HL-60/S4 (cell line): ENCODE data around the gene TAPBPL.

ENCODE experiments used
- in situ Hi-C: fragments of 300-500 bp; cut with MboI; formaldehyde crosslinking; loops from 2 replicates; pipeline ENCODE4 v1.14.3; 2022; ENCODE audit warnings: low sequenced_read_pairs

Gene TAPBPL

DNA sequence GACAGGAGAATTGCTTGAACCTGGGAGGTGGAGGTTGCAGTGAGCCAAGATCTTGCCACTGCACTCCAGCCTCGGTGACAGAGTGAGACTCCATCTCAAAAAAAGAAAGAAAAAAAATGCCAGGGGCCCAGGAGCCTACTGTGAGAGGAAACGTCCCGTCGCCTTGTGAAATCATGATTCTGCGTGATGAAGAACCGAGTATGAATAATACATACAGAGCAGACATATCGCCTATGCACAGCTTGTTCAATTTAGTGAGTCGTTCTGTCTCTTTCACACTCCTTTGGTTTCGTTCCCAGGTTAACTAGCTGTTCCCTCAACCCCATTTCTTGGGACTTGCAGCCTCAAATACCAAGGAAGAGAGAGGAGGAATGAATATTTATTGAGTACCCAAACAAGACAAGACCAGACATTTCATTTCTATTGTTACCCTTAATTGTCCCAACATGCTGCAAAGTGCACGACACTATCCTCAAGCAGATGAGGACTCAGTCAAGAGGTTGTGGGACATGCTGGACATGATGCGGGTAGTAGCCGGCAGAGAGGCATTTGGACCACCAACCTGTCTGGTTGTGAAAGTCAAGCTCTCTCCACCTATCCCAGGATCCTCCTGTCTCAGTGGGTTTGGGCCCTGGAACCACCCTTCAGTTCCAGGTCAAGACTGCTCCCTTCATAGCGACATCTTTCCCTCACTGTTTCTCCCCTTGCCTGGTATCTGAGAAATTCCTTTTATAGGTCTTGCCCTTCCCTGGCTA is 15.7 kb upstream of the TAPBPL start:
- in situ Hi-C loops, result no loop called here

DNA sequence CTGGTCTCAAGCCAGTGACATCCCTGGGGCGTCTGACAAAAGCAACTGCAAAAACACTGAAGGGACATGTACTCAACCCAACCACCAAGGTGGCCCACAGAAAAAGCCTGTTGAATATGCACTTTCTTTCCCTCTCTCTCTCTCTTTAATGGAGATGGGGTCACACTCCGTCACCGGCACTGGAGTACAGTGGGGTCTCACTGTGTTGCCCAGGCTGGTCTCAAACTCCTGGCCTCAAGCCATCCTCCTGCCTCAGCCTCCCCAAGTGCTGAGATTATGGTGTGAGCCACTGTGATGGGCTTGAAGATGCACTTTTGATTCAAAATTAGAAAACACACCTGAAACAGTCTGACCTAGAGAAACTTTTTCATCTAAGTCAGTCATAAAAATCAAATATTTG is 14.3 kb upstream of the TAPBPL start:
- in situ Hi-C loops, result no loop called here

DNA sequence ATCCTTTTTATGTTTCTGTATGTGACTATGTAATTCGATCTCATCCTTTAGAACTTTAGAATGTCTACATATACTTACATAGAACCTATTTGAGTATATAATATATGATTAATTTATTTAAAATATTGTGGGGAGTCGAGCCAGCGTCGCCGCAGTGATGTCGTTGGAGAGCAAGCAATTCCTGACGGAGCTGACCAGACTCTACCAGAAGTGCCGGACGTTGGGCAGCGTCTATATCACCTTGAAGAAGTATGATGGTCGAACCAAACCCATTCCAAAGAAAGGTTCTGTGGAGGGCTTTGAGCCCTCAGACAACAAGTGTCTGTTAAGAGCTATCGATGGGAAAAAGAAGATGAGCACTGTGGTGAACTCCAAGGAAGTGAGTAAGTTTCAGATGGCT is 13.5 kb upstream of the TAPBPL start:
- in situ Hi-C loops, result no loop called here

DNA sequence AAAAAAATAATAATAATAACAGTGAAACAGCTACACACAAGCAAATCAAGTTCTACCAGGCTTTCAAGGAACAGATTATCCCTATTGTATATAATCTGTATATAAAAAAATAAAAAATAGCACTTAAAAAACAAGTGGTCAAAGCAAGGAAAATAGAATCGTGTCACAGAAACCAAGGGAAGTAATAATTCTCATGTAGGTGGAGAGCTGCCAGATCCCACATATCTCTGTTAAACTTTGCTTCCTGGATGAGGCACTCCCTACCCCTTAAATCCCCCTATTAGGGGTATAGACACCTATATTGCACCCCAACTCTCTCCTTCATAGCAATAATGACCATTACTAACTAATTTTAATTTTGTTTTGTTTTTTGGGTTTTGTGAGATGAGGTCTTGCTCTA is 11.5 kb upstream of the TAPBPL start:
- in situ Hi-C loops, result no loop called here

DNA sequence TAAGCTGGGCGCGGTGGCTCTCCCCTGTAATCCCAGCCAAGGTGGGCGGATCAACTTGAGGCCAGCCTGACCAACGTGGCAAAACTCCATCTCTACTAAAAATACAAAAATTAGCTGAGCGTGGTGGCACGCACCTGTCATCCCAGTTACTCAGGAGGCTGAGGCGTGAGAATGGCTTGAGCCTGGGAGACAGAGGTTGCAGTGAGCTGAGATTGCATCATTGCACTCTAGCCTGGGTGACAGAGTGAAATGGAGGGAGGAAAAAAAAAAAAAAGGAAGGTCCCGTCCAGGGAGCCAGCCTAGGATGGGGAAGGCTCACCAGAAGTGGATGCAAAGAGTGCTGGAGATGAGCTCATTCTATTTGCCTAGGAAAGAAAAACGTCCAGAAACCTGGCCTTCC is 9.0 kb upstream of the TAPBPL start:
- in situ Hi-C loops, result no loop called here

DNA sequence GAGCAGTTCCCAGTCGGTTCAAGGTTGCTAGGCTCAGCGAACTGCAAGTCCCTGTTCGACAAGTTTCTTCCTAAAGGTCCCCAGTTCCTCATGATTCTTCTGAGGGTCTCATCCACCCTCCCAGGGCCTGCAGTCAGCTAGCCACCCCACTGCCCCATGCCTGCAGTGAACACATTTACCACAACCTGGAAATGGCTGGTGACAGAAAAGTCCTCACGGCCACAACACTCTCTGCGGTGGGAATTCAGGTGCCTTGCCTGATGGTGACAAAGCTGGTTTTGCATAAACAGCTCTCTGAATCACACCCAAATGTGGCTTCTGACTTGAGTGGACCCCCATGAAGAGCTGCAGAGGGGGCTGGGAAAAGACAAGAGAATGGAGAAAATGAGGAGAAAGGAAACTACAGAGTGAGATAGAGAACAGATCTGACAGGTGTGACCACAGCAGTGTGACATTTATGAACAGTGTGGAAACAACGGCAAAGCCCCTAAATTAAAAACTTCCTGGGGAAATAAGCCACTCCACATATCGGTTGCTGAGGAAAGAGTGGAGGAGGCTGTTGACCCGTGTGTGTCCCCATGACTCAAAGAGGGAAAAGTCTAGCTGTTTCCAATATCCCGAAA is 8.4 kb upstream of the TAPBPL start:
- in situ Hi-C loops, result no loop called here

DNA sequence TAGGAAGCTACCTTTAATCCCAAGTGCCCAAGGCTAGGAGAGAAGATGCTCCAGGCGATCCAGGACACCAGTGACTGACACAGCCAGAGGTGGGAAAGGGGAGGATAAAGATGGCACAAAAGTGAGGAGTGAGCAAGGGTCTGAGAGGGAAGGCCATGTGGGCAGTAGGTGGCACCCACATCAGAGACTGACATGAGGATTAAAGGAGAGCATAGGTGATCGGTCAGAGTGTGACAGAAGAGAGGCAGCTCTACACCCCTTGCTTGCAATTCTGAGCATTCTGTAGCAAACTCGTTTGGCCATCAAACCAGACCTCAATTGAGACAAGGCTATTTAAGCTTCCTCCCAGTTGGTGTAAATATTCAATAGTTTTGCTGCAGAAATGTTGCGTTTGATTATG is 7.8 kb upstream of the TAPBPL start:
- in situ Hi-C loops, result no loop called here

DNA sequence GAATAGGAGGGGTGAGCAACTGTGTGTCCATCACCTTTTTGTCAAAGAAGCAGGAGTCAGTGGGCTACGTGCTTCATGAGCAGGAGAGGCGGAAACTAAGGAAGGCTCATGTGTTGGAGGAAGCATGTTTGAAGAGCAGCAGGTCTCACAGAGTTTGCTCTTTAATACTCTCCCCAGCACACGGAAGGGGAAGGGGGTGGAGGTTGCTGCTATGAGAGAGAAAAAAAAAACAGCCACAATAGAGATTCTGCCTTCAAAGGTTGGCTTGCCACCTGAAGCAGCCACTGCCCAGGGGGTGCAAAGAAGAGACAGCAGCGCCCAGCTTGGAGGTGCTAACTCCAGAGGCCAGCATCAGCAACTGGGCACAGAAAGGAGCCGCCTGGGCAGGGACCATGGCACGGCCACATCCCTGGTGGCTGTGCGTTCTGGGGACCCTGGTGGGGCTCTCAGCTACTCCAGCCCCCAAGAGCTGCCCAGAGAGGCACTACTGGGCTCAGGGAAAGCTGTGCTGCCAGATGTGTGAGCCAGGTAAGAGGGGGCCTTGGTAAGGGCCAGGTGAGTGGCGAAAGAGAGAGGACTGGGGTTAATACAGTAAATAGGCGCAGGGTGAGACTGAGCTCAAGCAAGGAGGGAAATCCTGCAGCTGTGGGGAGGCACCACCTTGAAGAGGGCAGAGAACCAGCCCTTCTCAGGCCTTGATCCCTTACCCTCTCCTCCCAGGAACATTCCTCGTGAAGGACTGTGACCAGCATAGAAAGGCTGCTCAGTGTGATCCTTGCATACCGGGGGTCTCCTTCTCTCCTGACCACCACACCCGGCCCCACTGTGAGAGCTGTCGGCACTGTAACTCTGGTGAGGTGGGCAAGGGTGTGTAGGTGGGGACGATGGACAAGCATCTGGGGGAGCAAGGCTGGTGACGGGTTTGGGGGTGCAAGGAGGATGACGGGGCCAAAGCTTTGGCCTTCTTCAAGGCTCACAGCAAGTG is 6.8 kb upstream of the TAPBPL start, which contains the start of gene CD27:
Gene CD27 (plus strand): TSS at position 252 of the 985 bp plus-strand sequence. CDS start 141 bp downstream, at position 393.
- in situ Hi-C loops, result no loop called here

DNA sequence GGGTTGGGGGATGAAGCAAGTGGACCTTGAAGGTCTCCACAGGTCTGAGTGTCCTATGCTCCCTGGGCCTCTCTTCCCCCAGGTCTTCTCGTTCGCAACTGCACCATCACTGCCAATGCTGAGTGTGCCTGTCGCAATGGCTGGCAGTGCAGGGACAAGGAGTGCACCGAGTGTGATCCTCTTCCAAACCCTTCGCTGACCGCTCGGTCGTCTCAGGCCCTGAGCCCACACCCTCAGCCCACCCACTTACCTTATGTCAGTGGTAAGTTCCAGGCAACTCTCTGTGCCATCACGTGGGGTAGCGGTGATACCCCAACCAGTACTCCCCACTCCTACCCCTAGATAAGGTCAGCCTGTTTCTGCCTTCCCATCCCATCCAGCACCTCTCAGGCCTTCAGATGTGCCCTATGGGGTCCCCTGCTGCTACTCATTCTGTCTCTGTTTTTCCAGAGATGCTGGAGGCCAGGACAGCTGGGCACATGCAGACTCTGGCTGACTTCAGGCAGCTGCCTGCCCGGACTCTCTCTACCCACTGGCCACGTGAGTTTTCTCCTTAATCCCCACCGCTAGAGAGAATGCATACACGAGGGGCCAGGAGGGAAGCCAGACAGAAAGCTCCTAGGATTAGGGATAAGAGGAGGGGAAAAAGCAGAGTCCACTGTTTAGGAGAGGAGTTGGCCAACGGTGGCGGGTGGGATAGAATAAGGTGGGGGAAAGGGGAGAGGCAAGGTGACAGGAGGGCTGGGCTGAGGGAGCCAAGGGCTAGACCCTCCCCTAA is 1.6 kb upstream of the TAPBPL start:
- in situ Hi-C loops, result no loop called here

DNA sequence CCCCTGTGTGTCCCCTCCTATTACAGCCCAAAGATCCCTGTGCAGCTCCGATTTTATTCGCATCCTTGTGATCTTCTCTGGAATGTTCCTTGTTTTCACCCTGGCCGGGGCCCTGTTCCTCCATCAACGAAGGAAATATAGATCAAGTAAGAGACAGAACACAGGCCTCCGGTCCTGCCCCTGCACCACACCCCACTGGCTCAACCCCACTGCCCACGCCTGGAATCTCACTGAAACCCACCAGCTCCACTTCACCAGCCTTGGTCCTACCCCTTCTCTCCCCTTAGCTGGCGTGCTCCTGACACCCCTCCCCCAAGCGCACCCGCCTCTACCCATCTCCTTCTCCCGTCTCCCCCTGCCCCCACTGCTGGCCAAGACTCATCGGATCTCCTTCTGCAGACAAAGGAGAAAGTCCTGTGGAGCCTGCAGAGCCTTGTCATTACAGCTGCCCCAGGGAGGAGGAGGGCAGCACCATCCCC is 934 bp upstream of the TAPBPL start:
- in situ Hi-C loops, result no loop called here

DNA sequence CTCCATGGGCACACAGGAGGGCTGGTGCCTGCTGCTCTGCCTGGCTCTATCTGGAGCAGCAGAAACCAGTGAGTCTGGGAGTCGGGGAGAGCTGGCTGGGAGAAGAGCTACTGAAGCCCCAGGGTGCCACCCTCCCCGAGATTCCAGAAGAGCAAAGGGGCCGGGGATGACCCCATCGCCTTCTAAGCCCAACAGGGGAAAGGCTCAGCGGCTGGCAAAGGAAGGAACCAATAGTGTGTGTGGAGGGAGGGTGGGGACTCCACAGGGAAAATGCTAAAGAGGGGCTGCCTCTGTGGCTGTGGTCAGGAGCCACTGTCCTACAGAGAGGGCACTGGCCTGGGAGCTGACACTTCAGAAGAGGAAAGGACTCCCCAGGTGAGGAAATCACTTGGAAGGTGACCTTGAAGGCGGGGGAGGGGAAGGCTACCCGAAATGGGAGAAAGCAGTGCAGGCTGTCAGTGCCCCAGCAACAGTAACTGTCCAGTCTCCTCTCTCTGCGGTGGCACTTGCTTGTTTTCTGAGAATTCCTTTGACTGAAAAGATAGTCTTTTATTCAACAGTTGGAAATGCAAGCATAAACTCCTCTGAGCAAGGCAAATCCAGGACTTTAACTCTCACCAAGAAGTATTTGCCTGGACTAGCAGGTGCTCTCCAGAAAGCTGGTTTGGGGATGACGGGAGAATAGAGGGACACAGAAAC is 552 bp downstream of the TAPBPL start:
- in situ Hi-C loops, result no loop called here

DNA sequence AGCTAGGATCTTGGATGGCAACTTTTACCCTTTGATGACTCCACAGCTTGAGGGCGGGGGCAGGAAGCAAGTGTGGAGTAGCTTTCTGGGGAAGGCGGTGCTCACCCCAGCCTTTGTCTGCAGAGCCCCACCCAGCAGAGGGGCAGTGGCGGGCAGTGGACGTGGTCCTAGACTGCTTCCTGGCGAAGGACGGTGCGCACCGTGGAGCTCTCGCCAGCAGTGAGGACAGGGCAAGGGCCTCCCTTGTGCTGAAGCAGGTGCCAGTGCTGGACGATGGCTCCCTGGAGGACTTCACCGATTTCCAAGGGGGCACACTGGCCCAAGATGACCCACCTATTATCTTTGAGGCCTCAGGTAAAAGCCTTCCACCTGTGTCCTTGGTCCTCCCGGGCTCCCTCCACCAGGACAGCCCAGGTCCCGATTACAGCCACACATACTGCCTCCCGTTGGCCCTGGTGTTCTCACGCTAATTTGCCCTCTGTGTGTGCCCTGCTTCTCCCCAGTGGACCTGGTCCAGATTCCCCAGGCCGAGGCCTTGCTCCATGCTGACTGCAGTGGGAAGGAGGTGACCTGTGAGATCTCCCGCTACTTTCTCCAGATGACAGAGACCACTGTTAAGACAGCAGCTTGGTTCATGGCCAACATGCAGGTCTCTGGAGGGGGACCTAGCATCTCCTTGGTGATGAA is 1.2 kb downstream of the TAPBPL start:
- in situ Hi-C loops, result no loop called here

DNA sequence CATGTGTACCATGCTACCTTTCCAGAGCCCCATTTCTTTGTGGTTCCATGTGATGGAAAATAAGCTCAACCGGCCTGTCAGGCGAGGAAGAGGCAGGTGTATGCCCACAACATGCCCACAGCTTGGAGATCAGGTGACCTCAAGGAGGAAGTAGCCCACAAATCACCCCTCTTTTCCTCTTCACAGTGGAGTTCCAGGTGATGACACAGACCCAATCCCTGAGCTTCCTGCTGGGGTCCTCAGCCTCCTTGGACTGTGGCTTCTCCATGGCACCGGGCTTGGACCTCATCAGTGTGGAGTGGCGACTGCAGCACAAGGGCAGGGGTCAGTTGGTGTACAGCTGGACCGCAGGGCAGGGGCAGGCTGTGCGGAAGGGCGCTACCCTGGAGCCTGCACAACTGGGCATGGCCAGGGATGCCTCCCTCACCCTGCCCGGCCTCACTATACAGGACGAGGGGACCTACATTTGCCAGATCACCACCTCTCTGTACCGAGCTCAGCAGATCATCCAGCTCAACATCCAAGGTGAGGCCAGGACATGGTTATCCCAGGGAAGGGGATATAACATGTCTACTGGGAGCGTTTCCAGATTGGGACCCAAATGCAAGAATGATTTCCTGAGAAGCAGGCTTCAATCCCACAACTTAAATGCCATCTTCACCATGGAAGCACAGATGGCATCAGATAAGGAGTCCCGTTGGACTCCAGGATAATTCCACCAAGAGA is 5.5 kb downstream of the TAPBPL start:
- in situ Hi-C loops, result no loop called here

DNA sequence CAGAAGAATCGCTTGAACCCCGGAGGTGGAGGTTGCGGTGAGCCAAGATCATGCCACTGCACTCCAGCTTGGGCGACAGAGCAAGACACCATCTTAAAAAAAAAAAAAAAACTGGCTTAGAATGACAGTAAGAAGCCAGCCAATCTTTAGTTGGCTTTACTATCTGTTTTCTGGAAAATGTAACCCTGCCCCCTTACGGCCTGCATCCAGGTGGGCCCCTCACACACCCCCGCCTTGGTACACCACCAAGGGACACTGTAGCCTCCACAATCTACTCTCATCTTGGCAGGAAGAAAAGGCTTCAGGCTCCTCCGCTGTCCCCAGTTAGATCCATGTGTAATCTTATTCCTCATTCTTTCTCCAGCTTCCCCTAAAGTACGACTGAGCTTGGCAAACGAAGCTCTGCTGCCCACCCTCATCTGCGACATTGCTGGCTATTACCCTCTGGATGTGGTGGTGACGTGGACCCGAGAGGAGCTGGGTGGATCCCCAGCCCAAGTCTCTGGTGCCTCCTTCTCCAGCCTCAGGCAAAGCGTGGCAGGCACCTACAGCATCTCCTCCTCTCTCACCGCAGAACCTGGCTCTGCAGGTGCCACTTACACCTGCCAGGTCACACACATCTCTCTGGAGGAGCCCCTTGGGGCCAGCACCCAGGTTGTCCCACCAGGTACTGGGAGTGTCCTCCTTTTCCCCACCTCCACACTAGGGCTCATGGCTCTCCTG is 6.6 kb downstream of the TAPBPL start:
- in situ Hi-C loops, result no loop called here

DNA sequence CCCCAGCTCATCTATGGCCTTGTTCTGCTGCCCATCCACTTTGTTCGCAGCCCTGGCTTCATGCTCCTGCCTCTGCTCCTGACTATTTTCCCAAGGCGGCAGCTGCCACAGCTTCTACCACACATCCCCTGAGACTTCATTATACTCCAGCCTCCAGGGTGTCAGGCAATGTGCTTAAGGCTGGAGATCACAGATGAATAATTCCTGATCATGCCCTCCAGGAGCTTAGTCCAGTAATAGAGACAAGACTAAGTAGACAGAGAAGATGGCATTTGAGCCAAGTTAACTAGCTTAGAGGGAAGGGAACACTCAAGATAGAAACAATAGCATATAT is 7.1 kb downstream of the TAPBPL start:
- in situ Hi-C loops, result no loop called here

DNA sequence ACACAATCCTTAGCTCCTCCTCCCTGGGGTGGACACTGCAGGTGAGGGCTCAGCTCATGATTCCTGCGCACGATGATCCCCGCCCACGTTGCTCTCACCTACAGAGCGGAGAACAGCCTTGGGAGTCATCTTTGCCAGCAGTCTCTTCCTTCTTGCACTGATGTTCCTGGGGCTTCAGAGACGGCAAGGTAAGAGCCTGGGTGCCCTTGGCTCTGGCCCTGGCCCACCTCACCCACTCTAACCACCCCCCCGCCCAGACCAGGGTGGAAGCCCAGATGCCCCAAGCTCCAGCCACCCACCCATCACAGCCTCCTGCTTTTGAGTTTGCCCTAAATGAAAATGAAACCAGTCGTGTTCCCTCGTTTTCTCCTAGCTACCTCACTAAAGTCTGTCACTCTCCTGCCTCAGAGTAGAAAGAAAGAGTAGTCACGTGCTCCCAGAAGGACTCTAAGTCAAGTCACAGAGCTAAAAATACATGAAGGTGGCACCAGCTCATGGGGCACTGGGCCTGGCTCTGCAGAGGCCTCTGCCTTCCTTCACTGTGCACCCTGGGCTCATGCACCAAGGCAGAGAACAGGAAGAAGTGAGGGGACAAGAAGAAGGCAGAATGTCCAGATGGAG is 9.0 kb downstream of the TAPBPL start:
- in situ Hi-C loops, result loop anchor here (5.0 kb wide), 1 partner anchor 39 kb away; no protein-coding TSS in a partner anchor

DNA sequence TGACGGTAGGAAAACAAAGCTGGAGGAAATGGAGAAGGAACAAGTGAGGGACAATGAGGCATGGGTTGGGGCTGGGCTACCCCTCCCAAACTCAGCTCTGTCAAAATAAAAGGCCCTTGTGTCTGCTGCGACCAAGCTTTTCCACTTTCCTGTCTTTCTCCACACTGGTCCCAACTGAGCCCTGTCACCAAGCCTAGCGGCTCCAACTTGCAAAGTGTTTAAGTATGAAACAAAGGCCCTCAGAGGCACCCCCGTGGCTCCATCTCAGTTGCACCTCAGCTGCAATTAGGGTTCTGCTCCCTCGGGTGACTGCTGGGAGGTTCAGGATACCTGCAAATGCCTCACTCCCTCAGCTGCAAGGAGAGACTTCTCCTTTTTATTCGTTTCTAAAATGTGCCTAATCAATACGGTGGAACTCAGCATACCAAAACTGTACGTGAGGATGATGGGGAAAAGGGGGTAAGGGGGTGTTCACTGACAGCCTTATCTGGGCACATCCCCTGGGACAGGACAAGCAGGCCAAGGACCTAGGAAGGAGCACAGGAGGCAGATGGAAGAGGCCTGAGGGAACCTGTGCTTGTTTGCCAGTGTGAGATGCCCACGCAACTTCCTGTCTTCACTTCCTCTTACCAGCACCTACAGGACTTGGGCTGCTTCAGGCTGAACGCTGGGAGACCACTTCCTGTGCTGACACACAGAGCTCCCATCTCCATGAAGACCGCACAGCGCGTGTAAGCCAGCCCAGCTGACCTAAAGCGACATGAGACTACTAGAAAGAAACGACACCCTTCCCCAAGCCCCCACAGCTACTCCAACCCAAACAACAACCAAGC is 9.8 kb downstream of the TAPBPL start:
- in situ Hi-C loops, result loop anchor here (5.0 kb wide), 1 partner anchor 39 kb away; no protein-coding TSS in a partner anchor
